ENCODE data around the gene BAG5. TPM values are rescaled to one million over a fixed set of nuclear protein-coding genes. Genes with fewer than 3 reads are reported as not detected.

BAG5 gene
- total RNA-seq, 1 donor, result 30.8 TPM

GRCh38 chr14:103523575-103523954, 38.9 kb downstream of the BAG5 start:
- H4K20me1 ChIP-seq (ENCODE audit: insufficient read depth, low read length), result peaks cover 5% of the 10 kb centered on the region
- no peak for TF ChIP-seq CTCF (IDR thresholded peaks at IDR 0.05; ENCODE audit: extremely low read depth, low read depth, low read length)
- peaks cover under 1% of the 10 kb centered on the region for H3K79me2 ChIP-seq (ENCODE audit: insufficient read depth, low read length)
- peak; percentile 69 for DNase-seq (ENCODE audit: insufficient read length, low spot score, missing footprints)
- no peak overlapping the region for H2AFZ ChIP-seq (ENCODE audit: low read length)
- H3K4me3 ChIP-seq (ENCODE audit: insufficient read depth, low read length), result no peak overlapping the region
- peaks cover 41% of the 10 kb centered on the region for H3K4me1 ChIP-seq (ENCODE audit: insufficient read depth, low read length)
- H3K4me2 ChIP-seq (ENCODE audit: insufficient read depth, low read length), result no peak overlapping the region
- no peak overlapping the region for H3K27ac ChIP-seq (ENCODE audit: low read depth, low read length)
- no peaks in the 10 kb centered on the region for H3K9me3 ChIP-seq (ENCODE audit: low read depth, low read length)
- H3K36me3 ChIP-seq (ENCODE audit: insufficient read depth, low read length), result no peaks in the 10 kb centered on the region
- peaks cover 28% of the 10 kb centered on the region for H3K27me3 ChIP-seq (ENCODE audit: insufficient read depth, low read length)

GRCh38 chr14:103522649-103523574, 39.5 kb downstream of the BAG5 start, which contains the start of gene CKB:
CKB (minus strand) TSS chr14:103522830; CDS start chr14:103522493, 337 bp downstream.
- no peaks in the 10 kb centered on the region for H3K79me2 ChIP-seq (ENCODE audit: insufficient read depth, low read length)
- H3K4me3 ChIP-seq (ENCODE audit: insufficient read depth, low read length), result peak within 1 kb of the TSS; percentile 64
- no peaks in the 10 kb centered on the region for H3K9me3 ChIP-seq (ENCODE audit: low read depth, low read length)
- peaks cover 5% of the 10 kb centered on the region for H4K20me1 ChIP-seq (ENCODE audit: insufficient read depth, low read length)
- peak; percentile 98 for DNase-seq (ENCODE audit: insufficient read length, low spot score, missing footprints)
- peaks cover 35% of the 10 kb centered on the region for H3K4me1 ChIP-seq (ENCODE audit: insufficient read depth, low read length)
- H3K36me3 ChIP-seq (ENCODE audit: insufficient read depth, low read length), result no peaks in the 10 kb centered on the region
- no peak for TF ChIP-seq CTCF (IDR thresholded peaks at IDR 0.05; ENCODE audit: extremely low read depth, low read depth, low read length)
- H3K27ac ChIP-seq (ENCODE audit: low read depth, low read length), result no peak within 1 kb of the TSS
- peaks cover 28% of the 10 kb centered on the region for H3K27me3 ChIP-seq (ENCODE audit: insufficient read depth, low read length)
- no peak within 1 kb of the TSS for H2AFZ ChIP-seq (ENCODE audit: low read length)
- peak within 1 kb of the TSS; percentile 65 for H3K4me2 ChIP-seq (ENCODE audit: insufficient read depth, low read length)

- DNase-seq (ENCODE audit: insufficient read length, low spot score, missing footprints), result peak; percentile 91
- no peaks in the 10 kb centered on the region for H3K36me3 ChIP-seq (ENCODE audit: insufficient read depth, low read length)
- no peak overlapping the region for H3K27ac ChIP-seq (ENCODE audit: low read depth, low read length)
- H4K20me1 ChIP-seq (ENCODE audit: insufficient read depth, low read length), result peaks cover 5% of the 10 kb centered on the region
- no peaks in the 10 kb centered on the region for H3K9me3 ChIP-seq (ENCODE audit: low read depth, low read length)
- no peaks in the 10 kb centered on the region for H3K79me2 ChIP-seq (ENCODE audit: insufficient read depth, low read length)
- peaks cover 26% of the 10 kb centered on the region for H3K4me1 ChIP-seq (ENCODE audit: insufficient read depth, low read length)
- H3K27me3 ChIP-seq (ENCODE audit: insufficient read depth, low read length), result peaks cover 28% of the 10 kb centered on the region
- no peak for TF ChIP-seq CTCF (IDR thresholded peaks at IDR 0.05; ENCODE audit: extremely low read depth, low read depth, low read length)
- no peak overlapping the region for H2AFZ ChIP-seq (ENCODE audit: low read length)
- peak overlapping the region; percentile 65 for H3K4me2 ChIP-seq (ENCODE audit: insufficient read depth, low read length)
- peak overlapping the region; percentile 64 for H3K4me3 ChIP-seq (ENCODE audit: insufficient read depth, low read length)
Observed at GRCh38 chr14:103521951-103522563, 40.4 kb downstream of the BAG5 start.

GRCh38 chr14:103521438-103521950, 41.0 kb downstream of the BAG5 start:
- no peaks in the 10 kb centered on the region for H3K36me3 ChIP-seq (ENCODE audit: insufficient read depth, low read length)
- H3K9me3 ChIP-seq (ENCODE audit: low read depth, low read length), result no peaks in the 10 kb centered on the region
- H3K27me3 ChIP-seq (ENCODE audit: insufficient read depth, low read length), result peaks cover 28% of the 10 kb centered on the region
- H3K27ac ChIP-seq (ENCODE audit: low read depth, low read length), result no peak overlapping the region
- no peak overlapping the region for H2AFZ ChIP-seq (ENCODE audit: low read length)
- H3K4me2 ChIP-seq (ENCODE audit: insufficient read depth, low read length), result peak overlapping the region; percentile 61
- peaks cover 23% of the 10 kb centered on the region for H3K4me1 ChIP-seq (ENCODE audit: insufficient read depth, low read length)
- no peaks in the 10 kb centered on the region for H3K79me2 ChIP-seq (ENCODE audit: insufficient read depth, low read length)
- H3K4me3 ChIP-seq (ENCODE audit: insufficient read depth, low read length), result peak overlapping the region; percentile 64
- TF ChIP-seq CTCF (IDR thresholded peaks at IDR 0.05; ENCODE audit: extremely low read depth, low read depth, low read length), result no peak
- no peak for DNase-seq (ENCODE audit: insufficient read length, low spot score, missing footprints)
- peaks cover 5% of the 10 kb centered on the region for H4K20me1 ChIP-seq (ENCODE audit: insufficient read depth, low read length)

Data from osteoblast (primary cell).